Measurements from ENCODE around the gene ERGIC2.
A peak's percentile ranks its signal among the peaks of the same experiment; 100 is the strongest.

ERGIC2 gene

DNA sequence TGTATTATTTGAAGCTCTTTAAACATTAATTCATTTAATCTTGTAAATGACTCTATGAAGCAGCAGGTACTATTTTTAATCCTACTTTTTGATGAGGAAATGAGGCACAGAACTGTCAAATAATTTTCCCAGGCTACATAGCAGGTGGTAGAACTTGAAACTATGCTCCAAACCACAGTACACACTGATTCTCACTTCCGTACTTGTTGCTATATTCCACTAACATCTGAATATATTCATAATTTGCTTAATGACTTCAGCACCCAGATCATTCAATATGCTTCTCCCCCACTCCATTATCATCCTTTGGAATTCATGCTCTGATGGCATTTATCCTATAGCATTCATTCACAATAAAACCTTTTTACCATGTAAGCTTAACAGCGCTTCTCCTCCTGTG lies 4.9 kb downstream of the ERGIC2 start:
- no peak for DNase-seq (ENCODE audit: low read depth)
- no peak overlapping the region for H3K4me3 ChIP-seq (ENCODE audit: low read depth, low read length)
- TF ChIP-seq, protein P1, sequence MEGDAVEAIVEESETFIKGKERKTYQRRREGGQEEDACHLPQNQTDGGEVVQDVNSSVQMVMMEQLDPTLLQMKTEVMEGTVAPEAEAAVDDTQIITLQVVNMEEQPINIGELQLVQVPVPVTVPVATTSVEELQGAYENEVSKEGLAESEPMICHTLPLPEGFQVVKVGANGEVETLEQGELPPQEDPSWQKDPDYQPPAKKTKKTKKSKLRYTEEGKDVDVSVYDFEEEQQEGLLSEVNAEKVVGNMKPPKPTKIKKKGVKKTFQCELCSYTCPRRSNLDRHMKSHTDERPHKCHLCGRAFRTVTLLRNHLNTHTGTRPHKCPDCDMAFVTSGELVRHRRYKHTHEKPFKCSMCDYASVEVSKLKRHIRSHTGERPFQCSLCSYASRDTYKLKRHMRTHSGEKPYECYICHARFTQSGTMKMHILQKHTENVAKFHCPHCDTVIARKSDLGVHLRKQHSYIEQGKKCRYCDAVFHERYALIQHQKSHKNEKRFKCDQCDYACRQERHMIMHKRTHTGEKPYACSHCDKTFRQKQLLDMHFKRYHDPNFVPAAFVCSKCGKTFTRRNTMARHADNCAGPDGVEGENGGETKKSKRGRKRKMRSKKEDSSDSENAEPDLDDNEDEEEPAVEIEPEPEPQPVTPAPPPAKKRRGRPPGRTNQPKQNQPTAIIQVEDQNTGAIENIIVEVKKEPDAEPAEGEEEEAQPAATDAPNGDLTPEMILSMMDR (IDR thresholded peaks at IDR 0.05; ENCODE audit: insufficient read depth, low read depth, low read length, missing control alignments), result no peak

DNA sequence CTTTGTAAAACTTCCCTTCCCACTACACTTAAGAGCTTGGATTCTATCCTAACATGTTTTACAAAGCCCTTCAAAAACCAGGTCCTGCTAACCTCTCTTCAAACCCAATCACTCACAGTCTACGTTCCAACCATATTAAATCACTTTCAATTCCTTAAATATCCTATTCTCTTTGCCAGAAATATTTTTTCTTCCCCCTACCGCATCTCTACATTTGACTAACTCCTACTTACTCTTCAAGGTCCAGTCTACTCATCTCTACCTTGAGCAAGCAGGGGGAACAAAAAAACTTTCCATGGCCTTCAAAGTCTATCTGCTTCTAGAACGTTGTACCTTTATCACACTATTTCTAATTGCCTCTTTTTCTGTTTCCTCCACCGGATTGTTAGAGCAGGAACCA lies 6.1 kb downstream of the ERGIC2 start:
- H3K4me3 ChIP-seq (ENCODE audit: low read depth, low read length), result no peak overlapping the region
- peak; percentile 11 for DNase-seq (ENCODE audit: low read depth)
- TF ChIP-seq, protein P1 (IDR thresholded peaks at IDR 0.05; ENCODE audit: insufficient read depth, low read depth, low read length, missing control alignments), result no peak

GRCh38 chr12:29374012-29374411 lies 7.0 kb downstream of the ERGIC2 start:
- TF ChIP-seq, protein P1 (IDR thresholded peaks at IDR 0.05; ENCODE audit: insufficient read depth, low read depth, low read length, missing control alignments), result no peak
- DNase-seq (ENCODE audit: low read depth), result no peak
- H3K4me3 ChIP-seq (ENCODE audit: low read depth, low read length), result no peak overlapping the region

DNA sequence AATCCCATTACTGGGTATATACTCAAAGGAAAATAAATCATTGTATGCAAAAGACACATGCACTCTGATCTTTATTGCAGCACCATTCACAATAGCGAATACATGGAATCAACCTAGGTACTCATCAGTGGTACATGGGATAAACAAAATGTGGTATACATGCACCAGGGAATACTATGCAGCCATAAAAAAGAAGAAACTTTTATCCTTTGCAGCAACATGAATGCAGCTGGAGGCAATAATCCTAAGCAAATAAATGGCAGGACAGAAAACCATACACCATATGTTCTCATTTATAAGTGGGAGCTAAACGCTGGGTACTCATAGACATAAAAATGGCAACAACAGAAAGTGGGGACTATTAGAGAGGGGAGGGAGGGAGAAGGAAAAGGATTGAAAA lies 15.9 kb downstream of the ERGIC2 start:
- no peak for DNase-seq (ENCODE audit: low read depth)
- TF ChIP-seq, protein P1 (IDR thresholded peaks at IDR 0.05; ENCODE audit: insufficient read depth, low read depth, low read length, missing control alignments), result no peak
- H3K4me3 ChIP-seq (ENCODE audit: low read depth, low read length), result no peak overlapping the region

- no peak for DNase-seq (ENCODE audit: low read depth)
- H3K4me3 ChIP-seq (ENCODE audit: low read depth, low read length), result no peak overlapping the region
- TF ChIP-seq, protein P1 (IDR thresholded peaks at IDR 0.05; ENCODE audit: insufficient read depth, low read depth, low read length, missing control alignments), result no peak
Measured at GRCh38 chr12:29354954-29355353, 26.0 kb downstream of the ERGIC2 start.

- no peak overlapping the region for H3K4me3 ChIP-seq (ENCODE audit: low read depth, low read length)
- DNase-seq (ENCODE audit: low read depth), result no peak
- TF ChIP-seq, protein P1 (IDR thresholded peaks at IDR 0.05; ENCODE audit: insufficient read depth, low read depth, low read length, missing control alignments), result no peak
Measured at GRCh38 chr12:29350080-29350479, 30.9 kb downstream of the ERGIC2 start.

DNA sequence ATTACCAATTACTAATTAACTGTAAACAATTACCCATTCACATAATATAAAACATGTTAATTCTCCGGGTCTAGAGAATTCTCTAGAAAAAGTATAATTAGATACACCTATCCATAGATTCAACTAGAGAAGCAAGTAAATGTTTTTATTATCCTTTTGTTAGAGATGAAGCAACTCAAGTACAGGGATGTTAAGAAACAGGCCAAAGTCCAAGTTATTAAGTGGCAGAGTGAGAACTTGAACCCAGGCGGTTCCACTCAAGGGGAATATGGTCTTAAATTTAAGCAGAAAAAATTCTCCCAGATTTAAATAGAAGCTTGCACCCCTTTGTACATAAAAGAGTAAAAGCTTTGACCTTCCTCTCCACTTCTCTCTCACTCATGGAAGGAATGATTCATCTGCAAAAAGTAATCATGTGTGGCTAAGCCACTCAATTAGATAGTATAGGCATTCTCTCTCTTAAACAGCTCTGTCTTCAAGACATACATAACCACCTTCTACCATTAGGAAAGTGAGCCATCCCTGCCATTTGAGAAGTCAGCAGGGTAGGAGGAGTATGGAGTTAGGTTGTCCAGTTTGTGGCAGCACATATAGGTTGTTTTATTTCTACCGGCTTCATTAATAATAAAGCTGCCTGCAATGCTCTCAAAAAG lies 34.1 kb downstream of the ERGIC2 start:
- TF ChIP-seq, protein P1 (IDR thresholded peaks at IDR 0.05; ENCODE audit: insufficient read depth, low read depth, low read length, missing control alignments), result no peak
- no peak for DNase-seq (ENCODE audit: low read depth)

More for the DNA sequence above, 34.1 kb downstream of the ERGIC2 start:
- no peak overlapping the region for H3K4me3 ChIP-seq (ENCODE audit: low read depth, low read length)
